K562 (cell line): ENCODE measurements around the gene ULK3. TPM values are rescaled to one million over a fixed set of nuclear protein-coding genes. Genes with fewer than 3 reads are reported as not detected.

Experiments used
- BCOR ChIP-seq: fragments of 450-650 bp; IDR thresholded peaks from 2 replicates; pipeline ENCODE4 v1.6.1; 2016
- CBFA2T2 ChIP-seq: fragments of 450-650 bp; conservative IDR thresholded peaks from 2 replicates; pipeline ENCODE4 v1.6.1; 2017; ENCODE audit warnings: mild to moderate bottlenecking
- CBFB ChIP-seq: sonication (generic); formaldehyde crosslinking; IDR thresholded peaks from 2 replicates; pipeline ENCODE4 v1.4.0; 2020; ENCODE audit warnings: mild to moderate bottlenecking, missing genetic modification reagents
- EP400 ChIP-seq: fragments of 450-650 bp; IDR thresholded peaks from 2 replicates; pipeline ENCODE4 v1.6.1; 2017; ENCODE audit warnings: antibody characterized with exemption, mild to moderate bottlenecking, moderate library complexity
- GATAD2B ChIP-seq: fragments of 450-650 bp; IDR thresholded peaks from 2 replicates; pipeline ENCODE4 v1.6.1; 2017; ENCODE audit warnings: mild to moderate bottlenecking, borderline replicate concordance
- GTF2F1 ChIP-seq: IDR thresholded peaks from 2 replicates; pipeline ENCODE4 v1.6.1; 2011; ENCODE audit warnings: low read depth, low read length, improper control_type of control experiment
- HMG20A ChIP-seq: fragments of 450-650 bp; formaldehyde crosslinking; conservative IDR thresholded peaks from 2 replicates; pipeline ENCODE4 v1.4.0; 2020; ENCODE audit warnings: mild to moderate bottlenecking, mixed read lengths
- HMG20B ChIP-seq: fragments of 250-450 bp; sonication (Bioruptor Pico); IDR thresholded peaks from 2 replicates; pipeline ENCODE4 v1.5.0; 2021; ENCODE audit warnings: mild to moderate bottlenecking
- KDM5B ChIP-seq: fragments of 200-600 bp; sonication (generic); IDR thresholded peaks from 2 replicates; pipeline ENCODE4 v1.6.1; 2012; ENCODE audit warnings: low read depth, mild to moderate bottlenecking, moderate library complexity, low read length, control low read depth, inconsistent platforms; ENCODE audit not compliant: insufficient replicate concordance
- MYBL2 ChIP-seq, 2 experiments: fragments of 450-650 bp in 1 of 2; sonication (generic) in 1 of 2; formaldehyde crosslinking in 1 of 2; IDR thresholded peaks; 2 replicates each; pipeline versions ENCODE4 v1.6.1 to v1.8.1; 2017 to 2022; ENCODE audit warnings: borderline replicate concordance in 1 of 2, inconsistent platforms in 1 of 2, low read depth in 1 of 2, mild to moderate bottlenecking in 1 of 2, missing genetic modification reagents in 1 of 2, moderate library complexity in 1 of 2
- MYC ChIP-seq, 2 experiments: fragments of 250-450 bp in 1 of 2; sonication (Bioruptor Pico) in 1 of 2; IDR thresholded peaks; 2 replicates each; pipeline versions ENCODE4 v1.5.1 to v1.6.1; 2012 to 2021; ENCODE audit warnings: low read depth in 2 of 2, borderline replicate concordance in 1 of 2, improper control_type of control experiment in 1 of 2, low read length in 1 of 2, mild to moderate bottlenecking in 1 of 2, moderate library complexity in 1 of 2
- NR3C1 ChIP-seq: sonication (generic); formaldehyde crosslinking; IDR thresholded peaks from 2 replicates; pipeline ENCODE4 v1.8.1; 2022; ENCODE audit warnings: missing genetic modification reagents
- XRCC4 ChIP-seq: IDR thresholded peaks from one replicate; pipeline ENCODE4 v1.6.1; 2011; ENCODE audit not compliant: insufficient read depth, insufficient read length; ENCODE audit errors: extremely low read depth
- ZNF165 ChIP-seq: fragments of 250-450 bp; sonication (Bioruptor Pico); IDR thresholded peaks from 2 replicates; pipeline ENCODE4 v1.4.0; 2020; ENCODE audit warnings: borderline replicate concordance
- ZNF395 ChIP-seq: fragments of 200-800 bp; sonication (Bioruptor generic); IDR thresholded peaks from 2 replicates; pipeline ENCODE4 v1.6.1; 2017; ENCODE audit warnings: missing genetic modification characterization, missing compliant biosample characterization
- polyA plus RNA-seq, 8 experiments: library from polyadenylated mRNA; depleted of rRNA in 4 of 8; stranded (reverse) in 5 of 8; unstranded in 3 of 8; fragments of >200 nt; fragmentation: Nextera tagmentation in 2 of 8; fragmentation: Illumina TruSeq in 1 of 8; extraction: Ambion mirVana in 2 of 8; extraction: Trizol in 1 of 8; gene quantifications; 2 replicates each; pipeline versions ENCODE4 v1.2.1 to v1.2.3, GENCODE V29; 2011 to 2014; ENCODE audit warnings: inconsistent platforms in 1 of 8, missing spikeins in 1 of 8
- total RNA-seq, 7 experiments: library from RNA; depleted of rRNA in 6 of 7; stranded (reverse); fragments of >200 nt in 6 of 7; fragmentation: Illumina TruSeq in 2 of 7; extraction: Trizol in 2 of 7; gene quantifications; 2 replicates each; pipeline versions ENCODE4 v1.2.1 to v1.2.3, GENCODE V29; 2011 to 2021; ENCODE audit warnings: low replicate concordance in 1 of 7
- TF ChIP-seq, protein P1 (sequence below): fragments of 200-800 bp; sonication (Bioruptor generic); IDR thresholded peaks from 2 replicates; pipeline ENCODE4 v1.6.1; 2017; ENCODE audit warnings: missing genetic modification characterization, missing compliant biosample characterization
- TF ChIP-seq, protein P2 (sequence below): fragments of 450-650 bp; formaldehyde crosslinking; IDR thresholded peaks from 2 replicates; pipeline ENCODE4 v1.4.0; 2022; ENCODE audit warnings: missing genetic modification characterization
- TF ChIP-seq, protein P3 (sequence below): fragments of 250-450 bp; sonication (Bioruptor Pico); IDR thresholded peaks from 2 replicates; pipeline ENCODE4 v1.4.0; 2020

Gene ULK3
- total and polyA plus RNA-seq, 9 of the 15 experiments (the other 6 are each of a cell fraction or from before 2014, with no cell fraction given): 0.68 to 68.0 (median 34.9) TPM

DNA sequence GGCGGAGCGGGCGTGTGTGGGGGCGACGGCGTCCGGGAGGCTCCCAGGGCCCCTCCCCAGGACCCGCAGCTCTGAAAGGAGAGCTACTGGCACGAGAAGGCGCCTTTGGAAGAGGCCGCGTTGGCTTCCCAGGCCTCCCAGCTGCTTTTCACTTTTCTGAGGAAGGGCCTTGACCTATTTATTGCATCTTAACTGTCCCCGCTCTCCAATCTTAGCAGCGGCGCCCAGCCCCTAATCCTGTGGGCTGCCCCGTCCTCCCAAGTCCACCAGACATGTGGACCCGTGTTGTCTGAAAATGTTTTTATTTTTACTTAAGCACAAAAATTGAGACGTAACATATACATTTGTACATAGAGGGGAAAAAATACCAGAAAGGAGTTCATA is 481 bp upstream of the ULK3 start (continued):
- TF ChIP-seq MYC (IDR thresholded peaks at IDR 0.05; ENCODE audit: low read depth, low read length) (no peak), MYC (CRISPR knock-in tag; IDR thresholded peaks at IDR 0.05; ENCODE audit: borderline replicate concordance, low read depth) (peak; percentile 93; the same call in 1 of the 2 replicates), GATAD2B (no peak), ZNF395 (CRISPR knock-in tag) (peak; percentile 1; the same call in 1 of the 2 replicates), CBFA2T2 (no peak), GTF2F1 (0 out of 2 replicates have a peak, but pooled peaks have one; percentile 2), HMG20A (CRISPR knock-in tag) (no peak), ZNF165 (no peak), HMG20B (CRISPR knock-in tag) (no peak), XRCC4 (no peak), CBFB (CRISPR knock-in tag) (peak; percentile 19; the same call in 1 of the 2 replicates), BCOR (no peak), EP400 (no peak), MYBL2 (IDR thresholded peaks at IDR 0.05; ENCODE audit: low read depth) (no peak), MYBL2 (CRISPR knock-in tag; IDR thresholded peaks at IDR 0.05; ENCODE audit: borderline replicate concordance) (no peak), NR3C1 (CRISPR knock-in tag) (0 out of 2 replicates have a peak, but pooled peaks have one; percentile 12), KDM5B (no peak)
- TF ChIP-seq, protein P1, sequence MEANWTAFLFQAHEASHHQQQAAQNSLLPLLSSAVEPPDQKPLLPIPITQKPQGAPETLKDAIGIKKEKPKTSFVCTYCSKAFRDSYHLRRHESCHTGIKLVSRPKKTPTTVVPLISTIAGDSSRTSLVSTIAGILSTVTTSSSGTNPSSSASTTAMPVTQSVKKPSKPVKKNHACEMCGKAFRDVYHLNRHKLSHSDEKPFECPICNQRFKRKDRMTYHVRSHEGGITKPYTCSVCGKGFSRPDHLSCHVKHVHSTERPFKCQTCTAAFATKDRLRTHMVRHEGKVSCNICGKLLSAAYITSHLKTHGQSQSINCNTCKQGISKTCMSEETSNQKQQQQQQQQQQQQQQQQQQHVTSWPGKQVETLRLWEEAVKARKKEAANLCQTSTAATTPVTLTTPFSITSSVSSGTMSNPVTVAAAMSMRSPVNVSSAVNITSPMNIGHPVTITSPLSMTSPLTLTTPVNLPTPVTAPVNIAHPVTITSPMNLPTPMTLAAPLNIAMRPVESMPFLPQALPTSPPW (CRISPR knock-in tag): peak; percentile 55
- TF ChIP-seq, protein P2, sequence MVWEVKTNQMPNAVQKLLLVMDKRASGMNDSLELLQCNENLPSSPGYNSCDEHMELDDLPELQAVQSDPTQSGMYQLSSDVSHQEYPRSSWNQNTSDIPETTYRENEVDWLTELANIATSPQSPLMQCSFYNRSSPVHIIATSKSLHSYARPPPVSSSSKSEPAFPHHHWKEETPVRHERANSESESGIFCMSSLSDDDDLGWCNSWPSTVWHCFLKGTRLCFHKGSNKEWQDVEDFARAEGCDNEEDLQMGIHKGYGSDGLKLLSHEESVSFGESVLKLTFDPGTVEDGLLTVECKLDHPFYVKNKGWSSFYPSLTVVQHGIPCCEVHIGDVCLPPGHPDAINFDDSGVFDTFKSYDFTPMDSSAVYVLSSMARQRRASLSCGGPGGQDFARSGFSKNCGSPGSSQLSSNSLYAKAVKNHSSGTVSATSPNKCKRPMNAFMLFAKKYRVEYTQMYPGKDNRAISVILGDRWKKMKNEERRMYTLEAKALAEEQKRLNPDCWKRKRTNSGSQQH (CRISPR knock-in tag): no peak
- TF ChIP-seq, protein P3, sequence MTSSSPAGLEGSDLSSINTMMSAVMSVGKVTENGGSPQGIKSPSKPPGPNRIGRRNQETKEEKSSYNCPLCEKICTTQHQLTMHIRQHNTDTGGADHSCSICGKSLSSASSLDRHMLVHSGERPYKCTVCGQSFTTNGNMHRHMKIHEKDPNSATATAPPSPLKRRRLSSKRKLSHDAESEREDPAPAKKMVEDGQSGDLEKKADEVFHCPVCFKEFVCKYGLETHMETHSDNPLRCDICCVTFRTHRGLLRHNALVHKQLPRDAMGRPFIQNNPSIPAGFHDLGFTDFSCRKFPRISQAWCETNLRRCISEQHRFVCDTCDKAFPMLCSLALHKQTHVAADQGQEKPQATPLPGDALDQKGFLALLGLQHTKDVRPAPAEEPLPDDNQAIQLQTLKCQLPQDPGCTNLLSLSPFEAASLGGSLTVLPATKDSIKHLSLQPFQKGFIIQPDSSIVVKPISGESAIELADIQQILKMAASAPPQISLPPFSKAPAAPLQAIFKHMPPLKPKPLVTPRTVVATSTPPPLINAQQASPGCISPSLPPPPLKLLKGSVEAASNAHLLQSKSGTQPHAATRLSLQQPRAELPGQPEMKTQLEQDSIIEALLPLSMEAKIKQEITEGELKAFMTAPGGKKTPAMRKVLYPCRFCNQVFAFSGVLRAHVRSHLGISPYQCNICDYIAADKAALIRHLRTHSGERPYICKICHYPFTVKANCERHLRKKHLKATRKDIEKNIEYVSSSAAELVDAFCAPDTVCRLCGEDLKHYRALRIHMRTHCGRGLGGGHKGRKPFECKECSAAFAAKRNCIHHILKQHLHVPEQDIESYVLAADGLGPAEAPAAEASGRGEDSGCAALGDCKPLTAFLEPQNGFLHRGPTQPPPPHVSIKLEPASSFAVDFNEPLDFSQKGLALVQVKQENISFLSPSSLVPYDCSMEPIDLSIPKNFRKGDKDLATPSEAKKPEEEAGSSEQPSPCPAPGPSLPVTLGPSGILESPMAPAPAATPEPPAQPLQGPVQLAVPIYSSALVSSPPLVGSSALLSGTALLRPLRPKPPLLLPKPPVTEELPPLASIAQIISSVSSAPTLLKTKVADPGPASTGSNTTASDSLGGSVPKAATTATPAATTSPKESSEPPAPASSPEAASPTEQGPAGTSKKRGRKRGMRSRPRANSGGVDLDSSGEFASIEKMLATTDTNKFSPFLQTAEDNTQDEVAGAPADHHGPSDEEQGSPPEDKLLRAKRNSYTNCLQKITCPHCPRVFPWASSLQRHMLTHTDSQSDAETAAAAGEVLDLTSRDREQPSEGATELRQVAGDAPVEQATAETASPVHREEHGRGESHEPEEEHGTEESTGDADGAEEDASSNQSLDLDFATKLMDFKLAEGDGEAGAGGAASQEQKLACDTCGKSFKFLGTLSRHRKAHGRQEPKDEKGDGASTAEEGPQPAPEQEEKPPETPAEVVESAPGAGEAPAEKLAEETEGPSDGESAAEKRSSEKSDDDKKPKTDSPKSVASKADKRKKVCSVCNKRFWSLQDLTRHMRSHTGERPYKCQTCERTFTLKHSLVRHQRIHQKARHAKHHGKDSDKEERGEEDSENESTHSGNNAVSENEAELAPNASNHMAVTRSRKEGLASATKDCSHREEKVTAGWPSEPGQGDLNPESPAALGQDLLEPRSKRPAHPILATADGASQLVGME (CRISPR knock-in tag): no peak
